ENCODE measurements around the gene CCDC197.

The CCDC197 gene

GRCh38 chr14:94008234-94008633 lies 11.1 kb downstream of the CCDC197 start:
- no peak for DNase-seq
- H3K27ac ChIP-seq (ENCODE audit: insufficient read depth in 1 of 2, low read depth in 1 of 2, low read length in 2 of 2, poor library complexity in 1 of 2, severe bottlenecking in 2 of 2): no peak overlapping the region
- no peaks in the 10 kb centered on the region for H3K9me3 ChIP-seq (ENCODE audit: control extremely low read depth in 1 of 5, control insufficient read depth in 4 of 5, insufficient read depth in 2 of 5, low read depth in 1 of 5, low read length in 4 of 5)

GRCh38 chr14:94009767-94010166 lies 12.7 kb downstream of the CCDC197 start:
- ChIA-PET POLR2A (no interaction called here), CTCF (interaction anchor here (1.0 to 1.4 kb wide), 2 partner anchors 32 to 70 kb away, joined by 3 to 4 read pairs; no protein-coding TSS in a partner anchor)
- 28% methylated on average over 4 of the region's 4 CpGs for WGBS (ENCODE audit: insufficient coverage)
- DNase-seq: peak in 2 of 3 donors; percentile 55 to 58
- H3K4me1 ChIP-seq (ENCODE audit: control extremely low read depth in 1 of 4, control insufficient read depth in 4 of 4, insufficient read depth in 4 of 4, low read length in 3 of 4): peaks cover 0 to 12% (median 5%) of the 10 kb centered on the region in 4 experiments
- H3K27me3 ChIP-seq (replicated peaks in 2 of 5; ENCODE audit: control insufficient read depth in 4 of 5, insufficient read depth in 5 of 5, low read length in 4 of 5): peaks cover 0 to 2% (median 0%) of the 10 kb centered on the region in 5 experiments
- H3K9me3 ChIP-seq (ENCODE audit: control extremely low read depth in 1 of 5, control insufficient read depth in 4 of 5, insufficient read depth in 2 of 5, low read depth in 1 of 5, low read length in 4 of 5): no peaks in the 10 kb centered on the region
- no peak overlapping the region for H3K27ac ChIP-seq (ENCODE audit: insufficient read depth in 1 of 2, low read depth in 1 of 2, low read length in 2 of 2, poor library complexity in 1 of 2, severe bottlenecking in 2 of 2)
- no peaks in the 10 kb centered on the region for H3K36me3 ChIP-seq (ENCODE audit: control insufficient read depth in 4 of 4, insufficient read depth in 4 of 4, low read length in 3 of 4)
- no peak overlapping the region for H3K4me3 ChIP-seq (ENCODE audit: control insufficient read depth in 1 of 7, extremely low read depth in 1 of 7, insufficient read depth in 4 of 7, low read depth in 2 of 7, low read length in 6 of 7)

More at GRCh38 chr14:94008234-94008633, 11.1 kb downstream of the CCDC197 start:
- H3K36me3 ChIP-seq (ENCODE audit: control insufficient read depth in 4 of 4, insufficient read depth in 4 of 4, low read length in 3 of 4): no peaks in the 10 kb centered on the region
- peaks cover 0 to 2% (median 0%) of the 10 kb centered on the region in 5 experiments for H3K27me3 ChIP-seq (replicated peaks in 2 of 5; ENCODE audit: control insufficient read depth in 4 of 5, insufficient read depth in 5 of 5, low read length in 4 of 5)
- ChIA-PET POLR2A (no interaction called here), CTCF (no interaction called here)
- WGBS (ENCODE audit: insufficient coverage): 89% methylated on average over 3 of the region's 3 CpGs
- H3K4me1 ChIP-seq (ENCODE audit: control extremely low read depth in 1 of 4, control insufficient read depth in 4 of 4, insufficient read depth in 4 of 4, low read length in 3 of 4): peaks cover 0 to 12% (median 5%) of the 10 kb centered on the region in 4 experiments
- H3K4me3 ChIP-seq (ENCODE audit: control insufficient read depth in 1 of 7, extremely low read depth in 1 of 7, insufficient read depth in 4 of 7, low read depth in 2 of 7, low read length in 6 of 7): no peak overlapping the region

GRCh38 chr14:94010625-94011024 lies 13.5 kb downstream of the CCDC197 start:
- 92% methylated on average over 5 of the region's 6 CpGs for WGBS (ENCODE audit: insufficient coverage)
- Histone ChIP-seq H3K27ac (ENCODE audit: insufficient read depth in 1 of 2, low read depth in 1 of 2, low read length in 2 of 2, poor library complexity in 1 of 2, severe bottlenecking in 2 of 2) (no peak overlapping the region), H3K9me3 (ENCODE audit: control extremely low read depth in 1 of 5, control insufficient read depth in 4 of 5, insufficient read depth in 2 of 5, low read depth in 1 of 5, low read length in 4 of 5) (peaks cover 0 to 2% (median 0%) of the 10 kb centered on the region in 5 experiments), H3K36me3 (ENCODE audit: control insufficient read depth in 4 of 4, insufficient read depth in 4 of 4, low read length in 3 of 4) (no peaks in the 10 kb centered on the region), H3K4me3 (ENCODE audit: control insufficient read depth in 1 of 7, extremely low read depth in 1 of 7, insufficient read depth in 4 of 7, low read depth in 2 of 7, low read length in 6 of 7) (no peak overlapping the region), H3K4me1 (ENCODE audit: control extremely low read depth in 1 of 4, control insufficient read depth in 4 of 4, insufficient read depth in 4 of 4, low read length in 3 of 4) (peaks cover 0 to 12% (median 5%) of the 10 kb centered on the region in 4 experiments), H3K27me3 (replicated peaks in 2 of 5; ENCODE audit: control insufficient read depth in 4 of 5, insufficient read depth in 5 of 5, low read length in 4 of 5) (peaks cover 0 to 2% (median 0%) of the 10 kb centered on the region in 5 experiments)
- no peak for DNase-seq
- CTCF ChIA-PET: interaction anchor here (0.7 to 1.9 kb wide), 8 partner anchors 9 to 128 kb away, joined by 3 to 9 read pairs (median 3); no protein-coding TSS in a partner anchor
- POLR2A ChIA-PET: no interaction called here

- ChIA-PET CTCF (interaction anchor here (0.7 to 1.9 kb wide), 9 partner anchors 9 to 420 kb away, joined by 3 to 9 read pairs (median 3); no protein-coding TSS in a partner anchor), POLR2A (no interaction called here)
- Histone ChIP-seq H3K4me3 (ENCODE audit: control insufficient read depth in 1 of 7, extremely low read depth in 1 of 7, insufficient read depth in 4 of 7, low read depth in 2 of 7, low read length in 6 of 7) (no peak overlapping the region), H3K9me3 (ENCODE audit: control extremely low read depth in 1 of 5, control insufficient read depth in 4 of 5, insufficient read depth in 2 of 5, low read depth in 1 of 5, low read length in 4 of 5) (peaks cover 0 to 2% (median 0%) of the 10 kb centered on the region in 5 experiments), H3K36me3 (ENCODE audit: control insufficient read depth in 4 of 4, insufficient read depth in 4 of 4, low read length in 3 of 4) (no peaks in the 10 kb centered on the region), H3K27me3 (replicated peaks in 2 of 5; ENCODE audit: control insufficient read depth in 4 of 5, insufficient read depth in 5 of 5, low read length in 4 of 5) (peaks cover 0 to 8% (median 0%) of the 10 kb centered on the region in 5 experiments), H3K4me1 (ENCODE audit: control extremely low read depth in 1 of 4, control insufficient read depth in 4 of 4, insufficient read depth in 4 of 4, low read length in 3 of 4) (peaks cover 0 to 12% (median 5%) of the 10 kb centered on the region in 4 experiments), H3K27ac (ENCODE audit: insufficient read depth in 1 of 2, low read depth in 1 of 2, low read length in 2 of 2, poor library complexity in 1 of 2, severe bottlenecking in 2 of 2) (no peak overlapping the region)
- 4% methylated on average over 2 of the region's 2 CpGs for WGBS (ENCODE audit: insufficient coverage)
- DNase-seq: peak in 2 of 3 donors; percentile 52 to 53
Measured at GRCh38 chr14:94011795-94012194, 14.7 kb downstream of the CCDC197 start.

GRCh38 chr14:94014382-94014781 lies 17.3 kb downstream of the CCDC197 start:
- WGBS (ENCODE audit: insufficient coverage): 98% methylated on average over 5 of the region's 6 CpGs
- ChIA-PET POLR2A (no interaction called here), CTCF (interaction anchor here (1.1 kb wide), 1 partner anchor 128 kb away, joined by 3 read pairs; no protein-coding TSS in a partner anchor)
- peaks cover 0 to 2% (median 0%) of the 10 kb centered on the region in 5 experiments for H3K9me3 ChIP-seq (ENCODE audit: control extremely low read depth in 1 of 5, control insufficient read depth in 4 of 5, insufficient read depth in 2 of 5, low read depth in 1 of 5, low read length in 4 of 5)
- H3K36me3 ChIP-seq (ENCODE audit: control insufficient read depth in 4 of 4, insufficient read depth in 4 of 4, low read length in 3 of 4): no peaks in the 10 kb centered on the region
- DNase-seq: no peak
- H3K4me1 ChIP-seq (ENCODE audit: control extremely low read depth in 1 of 4, control insufficient read depth in 4 of 4, insufficient read depth in 4 of 4, low read length in 3 of 4): peaks cover 0 to 12% (median 5%) of the 10 kb centered on the region in 4 experiments
- no peak overlapping the region for H3K4me3 ChIP-seq (ENCODE audit: control insufficient read depth in 1 of 7, extremely low read depth in 1 of 7, insufficient read depth in 4 of 7, low read depth in 2 of 7, low read length in 6 of 7)
- no peak overlapping the region for H3K27ac ChIP-seq (ENCODE audit: insufficient read depth in 1 of 2, low read depth in 1 of 2, low read length in 2 of 2, poor library complexity in 1 of 2, severe bottlenecking in 2 of 2)
- H3K27me3 ChIP-seq (replicated peaks in 2 of 5; ENCODE audit: control insufficient read depth in 4 of 5, insufficient read depth in 5 of 5, low read length in 4 of 5): peaks cover 0 to 5% (median 0%) of the 10 kb centered on the region in 5 experiments

- Histone ChIP-seq H3K27ac (ENCODE audit: insufficient read depth in 1 of 2, low read depth in 1 of 2, low read length in 2 of 2, poor library complexity in 1 of 2, severe bottlenecking in 2 of 2) (no peak overlapping the region), H3K4me1 (ENCODE audit: control extremely low read depth in 1 of 4, control insufficient read depth in 4 of 4, insufficient read depth in 4 of 4, low read length in 3 of 4) (peaks cover 0 to 12% (median 4%) of the 10 kb centered on the region in 4 experiments), H3K4me3 (ENCODE audit: control insufficient read depth in 1 of 7, extremely low read depth in 1 of 7, insufficient read depth in 4 of 7, low read depth in 2 of 7, low read length in 6 of 7) (no peak overlapping the region), H3K9me3 (ENCODE audit: control extremely low read depth in 1 of 5, control insufficient read depth in 4 of 5, insufficient read depth in 2 of 5, low read depth in 1 of 5, low read length in 4 of 5) (peaks cover 0 to 2% (median 0%) of the 10 kb centered on the region in 5 experiments), H3K36me3 (ENCODE audit: control insufficient read depth in 4 of 4, insufficient read depth in 4 of 4, low read length in 3 of 4) (no peaks in the 10 kb centered on the region), H3K27me3 (replicated peaks in 2 of 5; ENCODE audit: control insufficient read depth in 4 of 5, insufficient read depth in 5 of 5, low read length in 4 of 5) (peaks cover 0 to 7% (median 0%) of the 10 kb centered on the region in 5 experiments)
- CTCF ChIA-PET: interaction anchor here (0.9 to 1.4 kb wide), 2 partner anchors 18 to 45 kb away, joined by 3 to 4 read pairs; partner anchors contain the start of gene CCDC197
- POLR2A ChIA-PET: no interaction called here
- DNase-seq: no peak
- WGBS (ENCODE audit: insufficient coverage): 100% methylated on average over 2 of the region's 2 CpGs
Measured at GRCh38 chr14:94015223-94015622, 18.1 kb downstream of the CCDC197 start.

GRCh38 chr14:94016446-94016976 lies 19.4 kb downstream of the CCDC197 start:
- CTCF ChIA-PET: interaction anchor here (1.0 to 3.0 kb wide), 5 partner anchors 16 to 76 kb away, joined by 3 to 10 read pairs (median 4); no protein-coding TSS in a partner anchor
- POLR2A ChIA-PET: no interaction called here

More at GRCh38 chr14:94016446-94016976, 19.4 kb downstream of the CCDC197 start:
- H3K27me3 ChIP-seq (replicated peaks in 2 of 5; ENCODE audit: control insufficient read depth in 4 of 5, insufficient read depth in 5 of 5, low read length in 4 of 5): peaks cover 0 to 7% (median 0%) of the 10 kb centered on the region in 5 experiments
- 93% methylated on average over 8 of the region's 8 CpGs for WGBS (ENCODE audit: insufficient coverage)
- no peak for DNase-seq
- no peak overlapping the region for H3K27ac ChIP-seq (ENCODE audit: insufficient read depth in 1 of 2, low read depth in 1 of 2, low read length in 2 of 2, poor library complexity in 1 of 2, severe bottlenecking in 2 of 2)
- H3K4me1 ChIP-seq (ENCODE audit: control extremely low read depth in 1 of 4, control insufficient read depth in 4 of 4, insufficient read depth in 4 of 4, low read length in 3 of 4): peaks cover 0 to 8% (median 2%) of the 10 kb centered on the region in 4 experiments
- no peak overlapping the region for H3K4me3 ChIP-seq (ENCODE audit: control insufficient read depth in 1 of 7, extremely low read depth in 1 of 7, insufficient read depth in 4 of 7, low read depth in 2 of 7, low read length in 6 of 7)
- H3K36me3 ChIP-seq (ENCODE audit: control insufficient read depth in 4 of 4, insufficient read depth in 4 of 4, low read length in 3 of 4): no peaks in the 10 kb centered on the region
- H3K9me3 ChIP-seq (ENCODE audit: control extremely low read depth in 1 of 5, control insufficient read depth in 4 of 5, insufficient read depth in 2 of 5, low read depth in 1 of 5, low read length in 4 of 5): peaks cover 0 to 2% (median 0%) of the 10 kb centered on the region in 5 experiments

Data from common myeloid progenitor, CD34-positive (primary cell).